HCT116 (cell line): ENCODE results near the gene CPED1. TPM values are rescaled to one million over a fixed set of nuclear protein-coding genes. Genes with fewer than 3 reads are reported as not detected.
A peak's percentile ranks its signal among the peaks of the same experiment; 100 is the strongest.

Source experiments
- ATAC-seq: fragments of 200-7000 bp; cut with Tn5 transposase; 2 replicates; pipeline ENCODE4 v1.9.1; 2020; ENCODE audit warnings: mild to moderate bottlenecking, moderate library complexity
- BruUV-seq: library from RNA; stranded (reverse); fragments of 400-500 nt; replicated peaks from 2 replicates; lab custom pipeline; 2021; lab: Mats Ljungman, UMichigan
- CTCF ChIA-PET: fragments of 300-600 bp; sonication (Branson Sonifier 250); formaldehyde crosslinking; loops from one replicate; lab custom pipeline; 2021; ENCODE audit warnings: antibody characterized with exemption; lab: Charles Lee
- POLR2A ChIA-PET: fragments of 300-600, 350-600 bp; sonication (Branson Sonifier 250); formaldehyde crosslinking; loops from one replicate; lab custom pipeline; 2021; ENCODE audit warnings: antibody characterized with exemption; lab: Charles Lee
- RAD21 ChIA-PET, 2 experiments: fragments of 300-600 bp; sonication (Branson Sonifier 250); formaldehyde crosslinking; loops; one replicate each; lab custom pipeline; 2023; ENCODE audit warnings: low total read pairs in 2 of 2; ENCODE audit not compliant: uncharacterized antibody in 2 of 2, unreplicated experiment in 2 of 2, low non-redundant PET in 1 of 2; lab: Charles Lee
- DNase-seq: peaks from one replicate; pipeline ENCODE4 v3.0.0-alpha.2; 2010; ENCODE audit warnings: low read depth, low spot score
- H2AFZ ChIP-seq: fragments of 200-600 bp; shearing (Covaris generic), sonication (generic); 2 replicates; pipeline ENCODE4 v1.6.1; 2017; ENCODE audit warnings: low read depth, mixed run types, mixed read lengths, antibody characterized with exemption, low read length; ENCODE audit not compliant: poor library complexity, severe bottlenecking
- H3K27ac ChIP-seq: 2 replicates; pipeline ENCODE4 v1.5.1; 2012; ENCODE audit warnings: low read depth, low read length
- H3K27me3 ChIP-seq: fragments of 200-600 bp; sonication (generic); 2 replicates; pipeline ENCODE4 v1.6.1; 2016; ENCODE audit warnings: mixed run types, low read length, mixed read lengths; ENCODE audit not compliant: insufficient read depth
- H3K36me3 ChIP-seq, 2 experiments: fragments of 200-500 bp in 1 of 2; fragments of 200-600 bp in 1 of 2; sonication (Bioruptor generic) in 1 of 2; sonication (generic) in 1 of 2; 2 replicates each; pipeline versions ENCODE4 v1.5.1 to v1.6.1; 2014 to 2016; ENCODE audit warnings: low read length in 2 of 2, inconsistent platforms in 1 of 2, mixed read lengths in 1 of 2, mixed run types in 1 of 2; ENCODE audit not compliant: insufficient read depth in 2 of 2, control insufficient read depth in 1 of 2
- H3K4me1 ChIP-seq, 2 experiments: fragments of 200-600 bp in 1 of 2; sonication (generic) in 1 of 2; 2 replicates each; pipeline versions ENCODE4 v1.5.1 to v1.6.1; 2012 to 2017; ENCODE audit warnings: low read length in 2 of 2, inconsistent platforms in 1 of 2, mild to moderate bottlenecking in 1 of 2, mixed read lengths in 1 of 2, mixed run types in 1 of 2, moderate library complexity in 1 of 2; ENCODE audit not compliant: insufficient read depth in 2 of 2, control insufficient read depth in 1 of 2
- H3K4me2 ChIP-seq: fragments of 200-600 bp; sonication (generic); 2 replicates; pipeline ENCODE4 v1.6.1; 2017; ENCODE audit warnings: mixed run types, low read length, mixed read lengths
- H3K4me3 ChIP-seq, 2 experiments: fragments of 200-600 bp in 1 of 2; sonication (generic) in 1 of 2; replicated peaks in 1 of 2; 2 replicates each; pipeline ENCODE4 v1.5.1; 2011 to 2016; ENCODE audit warnings: low read length in 2 of 2, control low read depth in 1 of 2, low read depth in 1 of 2, mild to moderate bottlenecking in 1 of 2, mixed read lengths in 1 of 2, mixed run types in 1 of 2
- H3K79me2 ChIP-seq: fragments of 200-600 bp; sonication (generic); 2 replicates; pipeline ENCODE4 v1.6.1; 2017; ENCODE audit warnings: mild to moderate bottlenecking, mixed run types, low read length, moderate library complexity, mixed read lengths; ENCODE audit not compliant: insufficient read depth
- H3K9ac ChIP-seq: fragments of 200-600 bp; sonication (generic); 2 replicates; pipeline ENCODE4 v1.6.1; 2016; ENCODE audit warnings: low read length, mixed read lengths
- H3K9me2 ChIP-seq: fragments of 200-600 bp; sonication (generic), shearing (Covaris generic); 2 replicates; pipeline ENCODE4 v1.6.1; 2017; ENCODE audit warnings: mixed run types, mild to moderate bottlenecking, moderate library complexity; ENCODE audit not compliant: insufficient read depth
- H3K9me3 ChIP-seq, 2 experiments: fragments of 200-500 bp in 1 of 2; fragments of 200-600 bp in 1 of 2; sonication (Bioruptor generic) in 1 of 2; sonication (generic) in 1 of 2; 2 replicates each; pipeline ENCODE4 v1.6.1; 2014 to 2017; ENCODE audit warnings: low read length in 2 of 2, mixed read lengths in 2 of 2, inconsistent platforms in 1 of 2, low read depth in 1 of 2, mild to moderate bottlenecking in 1 of 2, mixed run types in 1 of 2, moderate library complexity in 1 of 2; ENCODE audit not compliant: control insufficient read depth in 1 of 2, insufficient read depth in 1 of 2
- H4K20me1 ChIP-seq: fragments of 200-600 bp; sonication (generic), shearing (Covaris generic); 2 replicates; pipeline ENCODE4 v1.6.1; 2017; ENCODE audit warnings: mixed run types, mild to moderate bottlenecking, moderate library complexity; ENCODE audit not compliant: insufficient read depth
- FOSL1 ChIP-seq: IDR thresholded peaks from 2 replicates; pipeline ENCODE4 v1.6.1; 2012; ENCODE audit warnings: low read depth
- JUND ChIP-seq: IDR thresholded peaks from 2 replicates; pipeline ENCODE4 v1.6.1; 2012
- SP1 ChIP-seq: IDR thresholded peaks from 2 replicates; pipeline ENCODE4 v1.6.1; 2012; ENCODE audit warnings: low read depth
- ZBTB33 ChIP-seq: IDR thresholded peaks from 2 replicates; pipeline ENCODE4 v1.6.1; 2011; ENCODE audit warnings: mild to moderate bottlenecking, low read length, moderate library complexity; ENCODE audit not compliant: insufficient replicate concordance; ENCODE audit errors: extremely low read depth
- intact Hi-C: fragments of 100-400 bp; cut with micrococcal nuclease; formaldehyde crosslinking; loops from 2 replicates; pipeline ENCODE4 v1.10.0; 2022
- total RNA-seq: library from RNA; stranded (reverse); gene quantifications from one replicate; pipeline ENCODE4 v1.2.1, GENCODE V29; 2021; ENCODE audit not compliant: unreplicated experiment

CPED1 gene
- total RNA-seq, 1 experiment from 2014 or later = 1.2 TPM

GRCh38 chr7:121334875-121335648 is 346.6 kb downstream of the CPED1 start:
- H2AFZ ChIP-seq = no peak overlapping the region
- no peaks in the 10 kb centered on the region for H3K9me2 ChIP-seq
- H3K4me3 ChIP-seq = no peak overlapping the region
- CTCF ChIA-PET = no interaction called here
- BruUV-seq = no TSS peak
- no peaks in the 10 kb centered on the region for H3K9me3 ChIP-seq
- no peak overlapping the region; the same call in 1 of the 2 replicates for H3K4me2 ChIP-seq
- no peak overlapping the region for H3K9ac ChIP-seq
- intact Hi-C loops = loop anchor here (5.0 to 10.0 kb wide), 3 partner anchors 208 to 383 kb away; partner anchors contain the start of genes CPED1 and ING3
- TF ChIP-seq JUND = 0 out of 2 replicates have a peak, but pooled peaks have one; percentile 9
- TF ChIP-seq ZBTB33 = no peak
- H3K79me2 ChIP-seq = peaks cover 100% of the 10 kb centered on the region
- no peaks in the 10 kb centered on the region for H3K27me3 ChIP-seq
- POLR2A ChIA-PET = no interaction called here
- H3K36me3 ChIP-seq = peaks cover 43 to 58% of the 10 kb centered on the region in 2 experiments
- DNase-seq = no peak
- RAD21 ChIA-PET = no interaction called here
- no peak for ATAC-seq
- peaks cover 20 to 68% of the 10 kb centered on the region in 2 experiments; a peak in 3 of 4 replicates for H3K4me1 ChIP-seq
- H3K27ac ChIP-seq = peak overlapping the region; percentile 8; the same call in 1 of the 2 replicates
- H4K20me1 ChIP-seq = no peaks in the 10 kb centered on the region

DNA sequence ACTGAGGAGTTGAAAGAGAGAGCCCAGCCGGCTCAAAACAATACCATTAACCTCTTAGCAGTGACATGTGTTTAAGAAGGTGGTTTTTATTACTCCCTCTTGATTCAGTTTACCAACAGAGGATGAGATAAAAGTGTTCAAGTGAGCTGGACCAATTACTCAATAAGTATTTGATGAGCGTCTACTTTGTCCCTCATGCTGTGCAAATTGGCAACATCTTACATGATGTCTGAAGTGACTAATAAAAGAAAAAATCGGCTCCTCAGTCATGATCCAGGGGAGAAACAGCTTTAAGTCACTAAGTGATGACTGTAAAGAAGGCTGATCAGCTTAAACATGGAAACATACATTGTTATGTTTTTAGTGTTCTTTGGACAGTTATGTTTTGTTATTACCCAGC is 348.1 kb downstream of the CPED1 start:
- no peaks in the 10 kb centered on the region for H4K20me1 ChIP-seq
- no TSS peak for BruUV-seq
- ChIA-PET RAD21 (no interaction called here), POLR2A (no interaction called here), CTCF (interaction anchor here (1.0 kb wide), 1 partner anchor 31 kb away, joined by 3 read pairs; no protein-coding TSS in a partner anchor)
- H3K4me3 ChIP-seq = no peak overlapping the region
- peaks cover 12 to 63% of the 10 kb centered on the region in 2 experiments; a peak in 3 of 4 replicates for H3K4me1 ChIP-seq
- H3K9me2 ChIP-seq = no peaks in the 10 kb centered on the region
- H3K79me2 ChIP-seq = peaks cover 85% of the 10 kb centered on the region
- intact Hi-C loops = loop anchor here (5.0 to 10.0 kb wide), 2 partner anchors 352 to 384 kb away; partner anchors contain the start of genes CPED1 and ING3
- H2AFZ ChIP-seq = no peak overlapping the region
- peak; percentile 26; the same call in 1 of the 2 replicates for ATAC-seq
- H3K4me2 ChIP-seq = no peak overlapping the region
- H3K36me3 ChIP-seq = peaks cover 45 to 55% of the 10 kb centered on the region in 2 experiments
- H3K9ac ChIP-seq = no peak overlapping the region
- peak overlapping the region; percentile 20; the same call in 1 of the 2 replicates for H3K27ac ChIP-seq
- no peaks in the 10 kb centered on the region for H3K27me3 ChIP-seq
- no peak for DNase-seq
- TF ChIP-seq FOSL1 (0 out of 2 replicates have a peak, but pooled peaks have one; percentile 8), SP1 (no peak)
- no peaks in the 10 kb centered on the region for H3K9me3 ChIP-seq
